ENCODE measurements around the gene CCDC88B.

DNA sequence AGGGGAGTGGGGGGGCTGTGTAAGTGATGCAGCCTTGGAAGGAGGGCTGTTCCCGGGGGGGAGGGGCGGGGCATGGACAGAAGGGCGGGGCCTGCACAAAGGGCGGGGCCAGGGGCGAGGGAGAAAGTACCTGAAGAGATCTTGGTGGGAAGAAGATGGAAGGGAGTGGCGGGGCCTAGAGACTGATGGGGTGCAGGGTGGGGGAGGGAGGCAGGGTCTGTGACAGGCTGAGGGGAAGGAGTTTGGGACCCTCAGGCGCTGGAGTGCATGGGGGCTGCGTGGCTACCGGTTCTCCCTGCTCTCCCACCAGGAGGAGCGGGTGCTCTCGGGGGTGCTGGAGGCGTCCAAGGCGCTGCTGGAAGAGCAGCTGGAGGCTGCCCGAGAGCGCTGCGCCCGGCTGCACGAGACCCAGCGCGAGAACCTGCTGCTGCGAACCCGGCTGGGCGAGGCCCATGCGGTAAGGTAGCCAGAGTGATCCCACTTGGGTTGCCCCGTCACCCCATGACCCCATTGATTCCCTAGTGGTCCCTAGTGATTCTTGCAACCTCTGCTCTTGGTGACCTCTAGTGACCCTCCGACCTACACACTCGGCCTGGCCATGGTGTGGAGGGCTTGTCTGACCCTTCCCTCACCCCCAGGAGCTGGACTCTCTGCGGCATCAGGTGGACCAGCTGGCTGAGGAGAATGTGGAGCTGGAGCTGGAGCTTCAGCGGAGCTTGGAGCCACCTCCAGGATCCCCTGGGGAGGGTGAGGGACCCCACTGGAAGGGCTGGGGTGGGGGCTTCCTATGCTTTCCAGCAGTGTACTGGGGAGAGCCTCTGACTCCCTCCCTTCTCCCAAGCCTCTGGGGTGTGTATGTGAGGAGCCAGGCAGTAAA is 3.1 kb downstream of the CCDC88B start:
- TF ChIP-seq, protein P1, sequence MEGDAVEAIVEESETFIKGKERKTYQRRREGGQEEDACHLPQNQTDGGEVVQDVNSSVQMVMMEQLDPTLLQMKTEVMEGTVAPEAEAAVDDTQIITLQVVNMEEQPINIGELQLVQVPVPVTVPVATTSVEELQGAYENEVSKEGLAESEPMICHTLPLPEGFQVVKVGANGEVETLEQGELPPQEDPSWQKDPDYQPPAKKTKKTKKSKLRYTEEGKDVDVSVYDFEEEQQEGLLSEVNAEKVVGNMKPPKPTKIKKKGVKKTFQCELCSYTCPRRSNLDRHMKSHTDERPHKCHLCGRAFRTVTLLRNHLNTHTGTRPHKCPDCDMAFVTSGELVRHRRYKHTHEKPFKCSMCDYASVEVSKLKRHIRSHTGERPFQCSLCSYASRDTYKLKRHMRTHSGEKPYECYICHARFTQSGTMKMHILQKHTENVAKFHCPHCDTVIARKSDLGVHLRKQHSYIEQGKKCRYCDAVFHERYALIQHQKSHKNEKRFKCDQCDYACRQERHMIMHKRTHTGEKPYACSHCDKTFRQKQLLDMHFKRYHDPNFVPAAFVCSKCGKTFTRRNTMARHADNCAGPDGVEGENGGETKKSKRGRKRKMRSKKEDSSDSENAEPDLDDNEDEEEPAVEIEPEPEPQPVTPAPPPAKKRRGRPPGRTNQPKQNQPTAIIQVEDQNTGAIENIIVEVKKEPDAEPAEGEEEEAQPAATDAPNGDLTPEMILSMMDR (conservative IDR thresholded peaks at IDR 0.05): no peak
- no peak for TF ChIP-seq EZH2 (IDR thresholded peaks at IDR 0.05; ENCODE audit: low read depth)
